Midbrain (tissue), 1 donor: ENCODE data around the gene P2RY2.
"Not testable (repeated sequence)": the region's sequence is repeated elsewhere in the genome, so short reads cannot be mapped to it uniquely, and the experiment has no call there.

Source experiments
- DNase-seq: peaks from one replicate; lab custom pipeline; 2025; lab: John Stamatoyannopoulos, UW

The P2RY2 gene

GRCh38 chr11:73228268-73229134, 10.4 kb downstream of the P2RY2 start:
- DNase-seq, result no peak

- DNase-seq, result no peak
Measured at GRCh38 chr11:73229321-73229895, 11.3 kb downstream of the P2RY2 start.

GRCh38 chr11:73229896-73230875, 12.1 kb downstream of the P2RY2 start:
- no peak for DNase-seq

- DNase-seq, result no peak
Measured at GRCh38 chr11:73230931-73231330, 12.8 kb downstream of the P2RY2 start.

- not testable (repeated sequence) for DNase-seq
Measured at GRCh38 chr11:73232487-73232886, 14.4 kb downstream of the P2RY2 start.

- no peak for DNase-seq
Measured at GRCh38 chr11:73233211-73233610, 15.1 kb downstream of the P2RY2 start.

GRCh38 chr11:73233692-73234470, 15.8 kb downstream of the P2RY2 start:
- DNase-seq, result no peak

- no peak for DNase-seq
Measured at GRCh38 chr11:73234471-73235181, 16.5 kb downstream of the P2RY2 start.

GRCh38 chr11:73235236-73235786, 17.2 kb downstream of the P2RY2 start:
- DNase-seq, result no peak

- DNase-seq, result no peak
Measured at GRCh38 chr11:73236205-73236765, 18.2 kb downstream of the P2RY2 start.

GRCh38 chr11:73236854-73237253, 18.8 kb downstream of the P2RY2 start:
- no peak for DNase-seq

GRCh38 chr11:73237471-73238290, 19.6 kb downstream of the P2RY2 start:
- DNase-seq, result no peak

- DNase-seq, result no peak
Measured at GRCh38 chr11:73239111-73239521, 21.0 kb downstream of the P2RY2 start.

- no peak for DNase-seq
Measured at GRCh38 chr11:73239571-73240189, 21.6 kb downstream of the P2RY2 start.

- no peak for DNase-seq
Measured at GRCh38 chr11:73240190-73240781, 22.2 kb downstream of the P2RY2 start.

GRCh38 chr11:73241300-73241699, 23.2 kb downstream of the P2RY2 start:
- DNase-seq, result no peak

GRCh38 chr11:73242251-73243092, 24.4 kb downstream of the P2RY2 start:
- peak; percentile 73 for DNase-seq

GRCh38 chr11:73243093-73243485, 25.0 kb downstream of the P2RY2 start:
- DNase-seq, result no peak
